ENCODE measurements around the gene PREPL.

Gene PREPL

GRCh38 chr2:44348400-44348799, 12.9 kb downstream of the PREPL start:
- TF ChIP-seq CTCF (IDR thresholded peaks at IDR 0.05) (no peak), ZFX (IDR thresholded peaks at IDR 0.05; ENCODE audit: borderline replicate concordance) (no peak)
- no peak overlapping the region for H3K27ac ChIP-seq

GRCh38 chr2:44347526-44347925, 13.8 kb downstream of the PREPL start:
- H3K27ac ChIP-seq = no peak overlapping the region
- TF ChIP-seq ZFX (IDR thresholded peaks at IDR 0.05; ENCODE audit: borderline replicate concordance) (no peak), CTCF (IDR thresholded peaks at IDR 0.05) (no peak)

- no peak overlapping the region for H3K27ac ChIP-seq
- TF ChIP-seq CTCF (IDR thresholded peaks at IDR 0.05) = peak; percentile 31
- TF ChIP-seq ZFX (IDR thresholded peaks at IDR 0.05; ENCODE audit: borderline replicate concordance) = no peak
These were observed 18.4 kb downstream of the PREPL start for GRCh38 chr2:44342854-44343253.

GRCh38 chr2:44335806-44336538, 25.3 kb downstream of the PREPL start:
- no peak overlapping the region for H3K27ac ChIP-seq
- TF ChIP-seq CTCF (IDR thresholded peaks at IDR 0.05) (no peak), ZFX (IDR thresholded peaks at IDR 0.05; ENCODE audit: borderline replicate concordance) (no peak)

- TF ChIP-seq ZFX (IDR thresholded peaks at IDR 0.05; ENCODE audit: borderline replicate concordance) (no peak), CTCF (IDR thresholded peaks at IDR 0.05) (no peak)
- no peak overlapping the region for H3K27ac ChIP-seq
These were observed 27.3 kb downstream of the PREPL start for GRCh38 chr2:44333994-44334393.

- no peak overlapping the region for H3K27ac ChIP-seq
- TF ChIP-seq CTCF (IDR thresholded peaks at IDR 0.05) (no peak), ZFX (IDR thresholded peaks at IDR 0.05; ENCODE audit: borderline replicate concordance) (no peak)
These were observed 30.5 kb downstream of the PREPL start for GRCh38 chr2:44330801-44331200.

- TF ChIP-seq CTCF (IDR thresholded peaks at IDR 0.05) (no peak), ZFX (IDR thresholded peaks at IDR 0.05; ENCODE audit: borderline replicate concordance) (no peak)
These were observed 32.0 kb downstream of the PREPL start for GRCh38 chr2:44329343-44329742.

More at GRCh38 chr2:44329343-44329742, 32.0 kb downstream of the PREPL start:
- H3K27ac ChIP-seq = no peak overlapping the region
